ENCODE measurements around the gene HSBP1L1. TPM values are rescaled to one million over a fixed set of nuclear protein-coding genes. Genes with fewer than 3 reads are reported as not detected.

Gene HSBP1L1
- total RNA-seq, 2 donors from 2014 or later, result 51.8 to 59.6 TPM

DNA sequence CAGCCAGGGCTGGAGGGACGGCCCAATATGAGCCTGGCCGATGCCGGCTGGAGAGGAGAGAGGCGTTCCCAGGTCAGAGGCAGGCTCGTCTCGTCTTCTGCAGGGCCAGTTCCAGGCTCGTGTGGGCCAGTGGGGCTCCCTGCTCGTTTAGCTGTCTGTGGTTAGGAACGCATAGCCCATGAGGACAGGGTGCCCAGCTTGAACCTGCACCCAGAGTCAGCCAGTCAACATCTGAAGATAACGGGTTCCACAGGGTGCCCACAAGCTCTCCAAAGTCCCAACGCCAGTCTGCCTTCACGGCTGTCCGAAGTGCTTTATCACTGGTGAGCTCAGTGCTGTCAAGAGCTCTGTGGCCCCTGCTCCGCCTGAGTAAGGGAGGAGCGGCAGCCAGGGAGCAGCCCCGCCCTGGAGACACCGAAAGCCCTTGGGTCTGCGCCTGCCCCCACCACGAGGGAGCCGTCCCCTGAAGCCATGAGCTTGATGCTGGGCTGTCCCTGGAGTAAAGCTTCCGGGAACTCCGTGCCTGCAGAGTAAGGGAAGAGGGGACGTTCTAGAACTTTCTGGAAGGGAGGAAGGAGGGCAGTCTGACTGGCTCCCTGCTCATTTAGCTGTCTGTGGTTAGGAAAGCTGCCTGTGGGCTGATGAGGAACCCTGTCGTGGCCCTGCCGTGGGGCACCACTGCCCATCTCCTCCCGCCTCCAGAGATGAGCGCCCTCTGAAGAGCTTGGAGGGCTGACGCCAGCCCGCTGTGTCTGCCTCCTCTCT lies 2.7 kb upstream of the HSBP1L1 start:
- no peak for DNase-seq

DNA sequence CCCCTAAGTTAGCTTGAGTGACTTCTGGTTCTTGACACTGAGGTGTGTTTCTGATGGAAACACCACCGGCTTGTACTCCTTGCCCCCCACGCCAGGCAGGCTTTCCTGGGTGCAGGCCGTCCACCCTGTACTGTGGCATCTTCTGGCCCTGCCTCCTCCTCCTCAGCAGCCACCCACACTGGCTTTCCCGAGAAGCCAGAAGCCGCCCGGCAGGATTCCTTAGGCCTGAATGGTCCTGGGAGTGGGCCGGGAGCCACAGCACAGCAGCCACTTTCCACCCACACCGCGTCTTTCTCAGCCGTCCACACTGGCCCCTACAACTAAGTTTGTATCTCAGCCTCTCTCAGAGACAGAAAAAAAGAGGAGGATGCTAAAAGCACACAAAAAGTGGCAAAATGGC lies 2.1 kb upstream of the HSBP1L1 start:
- TF ChIP-seq, protein P1, sequence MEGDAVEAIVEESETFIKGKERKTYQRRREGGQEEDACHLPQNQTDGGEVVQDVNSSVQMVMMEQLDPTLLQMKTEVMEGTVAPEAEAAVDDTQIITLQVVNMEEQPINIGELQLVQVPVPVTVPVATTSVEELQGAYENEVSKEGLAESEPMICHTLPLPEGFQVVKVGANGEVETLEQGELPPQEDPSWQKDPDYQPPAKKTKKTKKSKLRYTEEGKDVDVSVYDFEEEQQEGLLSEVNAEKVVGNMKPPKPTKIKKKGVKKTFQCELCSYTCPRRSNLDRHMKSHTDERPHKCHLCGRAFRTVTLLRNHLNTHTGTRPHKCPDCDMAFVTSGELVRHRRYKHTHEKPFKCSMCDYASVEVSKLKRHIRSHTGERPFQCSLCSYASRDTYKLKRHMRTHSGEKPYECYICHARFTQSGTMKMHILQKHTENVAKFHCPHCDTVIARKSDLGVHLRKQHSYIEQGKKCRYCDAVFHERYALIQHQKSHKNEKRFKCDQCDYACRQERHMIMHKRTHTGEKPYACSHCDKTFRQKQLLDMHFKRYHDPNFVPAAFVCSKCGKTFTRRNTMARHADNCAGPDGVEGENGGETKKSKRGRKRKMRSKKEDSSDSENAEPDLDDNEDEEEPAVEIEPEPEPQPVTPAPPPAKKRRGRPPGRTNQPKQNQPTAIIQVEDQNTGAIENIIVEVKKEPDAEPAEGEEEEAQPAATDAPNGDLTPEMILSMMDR (IDR thresholded peaks at IDR 0.05), result no peak
- Histone ChIP-seq H3K9ac (ENCODE audit: low read depth in 2 of 2, low read length in 2 of 2) (no peak overlapping the region), H3K9me3 (no peaks in the 10 kb centered on the region), H3K4me3 (no peak overlapping the region), H3K27me3 (no peaks in the 10 kb centered on the region), H3K36me3 (no peaks in the 10 kb centered on the region), H3K4me1 (peaks cover 19% of the 10 kb centered on the region), H3K27ac (no peak overlapping the region)
- peak; percentile 27 for DNase-seq
- intact Hi-C loops (cut with DNase I), result no loop called here

More for the DNA sequence above, 2.7 kb upstream of the HSBP1L1 start:
- Histone ChIP-seq H3K9ac (ENCODE audit: low read depth in 2 of 2, low read length in 2 of 2) (peak overlapping the region; percentile 39 to 63), H3K27ac (peak overlapping the region; percentile 47), H3K9me3 (no peaks in the 10 kb centered on the region), H3K4me3 (no peak overlapping the region), H3K27me3 (no peaks in the 10 kb centered on the region), H3K4me1 (peaks cover 19% of the 10 kb centered on the region), H3K36me3 (no peaks in the 10 kb centered on the region)
- TF ChIP-seq, protein P1 (IDR thresholded peaks at IDR 0.05), result no peak
- intact Hi-C loops (cut with DNase I), result no loop called here

- Histone ChIP-seq H3K9me3 (no peaks in the 10 kb centered on the region), H3K27me3 (no peaks in the 10 kb centered on the region), H3K36me3 (no peaks in the 10 kb centered on the region), H3K4me1 (peaks cover 19% of the 10 kb centered on the region), H3K27ac (no peak overlapping the region), H3K9ac (ENCODE audit: low read depth in 2 of 2, low read length in 2 of 2) (peak overlapping the region in 1 of 2 donors; percentile 96), H3K4me3 (no peak overlapping the region)
- peak; percentile 32 for DNase-seq
- intact Hi-C loops (cut with DNase I), result no loop called here
- TF ChIP-seq, protein P1 (IDR thresholded peaks at IDR 0.05), result no peak
Measured at GRCh38 chr18:79962835-79963657, 1.4 kb upstream of the HSBP1L1 start.

- intact Hi-C loops (cut with DNase I), result no loop called here
- Histone ChIP-seq H3K4me1 (peaks cover 19% of the 10 kb centered on the region), H3K27ac (peak overlapping the region; percentile 90), H3K9ac (ENCODE audit: low read depth in 2 of 2, low read length in 2 of 2) (peak overlapping the region; percentile 96 to 97), H3K9me3 (no peaks in the 10 kb centered on the region), H3K4me3 (peak overlapping the region; percentile 63), H3K27me3 (no peaks in the 10 kb centered on the region), H3K36me3 (no peaks in the 10 kb centered on the region)
- DNase-seq, result peak; percentile 22
- TF ChIP-seq, protein P1 (IDR thresholded peaks at IDR 0.05), result no peak
Measured at GRCh38 chr18:79963658-79964329, 649 bp upstream of the HSBP1L1 start.
